AG10803 (cell line): ENCODE measurements around the gene FOXP2.
"Not testable (repeated sequence)": the region's sequence is repeated elsewhere in the genome, so short reads cannot be mapped to it uniquely, and the experiment has no call there.

ENCODE experiments used
- DNase-seq: peaks from one replicate; pipeline ENCODE4 v3.0.0; 2010; ENCODE audit warnings: low read depth
- H3K4me3 ChIP-seq: 2 replicates; pipeline ENCODE4 v1.5.1; 2011; ENCODE audit warnings: mild to moderate bottlenecking, low read length, control low read depth
- CTCF ChIP-seq: conservative IDR thresholded peaks from 2 replicates; pipeline ENCODE4 v1.5.1; 2011; ENCODE audit warnings: mild to moderate bottlenecking, low read length, control low read depth, inconsistent platforms

FOXP2 gene

GRCh38 chr7:114507381-114507780 is 92.8 kb downstream of the FOXP2 start:
- DNase-seq, result no peak
- TF ChIP-seq CTCF, result no peak
- no peak overlapping the region for H3K4me3 ChIP-seq

- no peak for TF ChIP-seq CTCF
- peak; percentile 36 for DNase-seq
- no peak overlapping the region for H3K4me3 ChIP-seq
Measured at GRCh38 chr7:114508086-114508485, 93.5 kb downstream of the FOXP2 start.

- H3K4me3 ChIP-seq, DNase-seq: not testable (repeated sequence)
Measured at GRCh38 chr7:114510824-114511223, 96.2 kb downstream of the FOXP2 start.

GRCh38 chr7:114519240-114519639 is 104.6 kb downstream of the FOXP2 start:
- DNase-seq, result no peak
- H3K4me3 ChIP-seq, result no peak overlapping the region
- TF ChIP-seq CTCF, result no peak

- no peak for TF ChIP-seq CTCF
- DNase-seq, result no peak
- no peak overlapping the region for H3K4me3 ChIP-seq
Measured at GRCh38 chr7:114522081-114522480, 107.5 kb downstream of the FOXP2 start.

- DNase-seq, result no peak
Measured at GRCh38 chr7:114527589-114527988, 113.0 kb downstream of the FOXP2 start.

GRCh38 chr7:114530057-114530611 is 115.5 kb downstream of the FOXP2 start:
- peak; percentile 67 for DNase-seq
- H3K4me3 ChIP-seq, result no peak overlapping the region
- TF ChIP-seq CTCF, result no peak

More at GRCh38 chr7:114527589-114527988, 113.0 kb downstream of the FOXP2 start:
- TF ChIP-seq CTCF, result no peak
- no peak overlapping the region for H3K4me3 ChIP-seq

GRCh38 chr7:114531326-114531725 is 116.7 kb downstream of the FOXP2 start:
- DNase-seq, result peak; percentile 14
- no peak for TF ChIP-seq CTCF

More at GRCh38 chr7:114531326-114531725, 116.7 kb downstream of the FOXP2 start:
- H3K4me3 ChIP-seq, result no peak overlapping the region
